ENCODE data around the gene FAM240B. TPM values are rescaled to one million over a fixed set of nuclear protein-coding genes. Genes with fewer than 3 reads are reported as not detected.

Gene FAM240B
- total RNA-seq, 1 experiment from 2014 or later, result not detected

DNA sequence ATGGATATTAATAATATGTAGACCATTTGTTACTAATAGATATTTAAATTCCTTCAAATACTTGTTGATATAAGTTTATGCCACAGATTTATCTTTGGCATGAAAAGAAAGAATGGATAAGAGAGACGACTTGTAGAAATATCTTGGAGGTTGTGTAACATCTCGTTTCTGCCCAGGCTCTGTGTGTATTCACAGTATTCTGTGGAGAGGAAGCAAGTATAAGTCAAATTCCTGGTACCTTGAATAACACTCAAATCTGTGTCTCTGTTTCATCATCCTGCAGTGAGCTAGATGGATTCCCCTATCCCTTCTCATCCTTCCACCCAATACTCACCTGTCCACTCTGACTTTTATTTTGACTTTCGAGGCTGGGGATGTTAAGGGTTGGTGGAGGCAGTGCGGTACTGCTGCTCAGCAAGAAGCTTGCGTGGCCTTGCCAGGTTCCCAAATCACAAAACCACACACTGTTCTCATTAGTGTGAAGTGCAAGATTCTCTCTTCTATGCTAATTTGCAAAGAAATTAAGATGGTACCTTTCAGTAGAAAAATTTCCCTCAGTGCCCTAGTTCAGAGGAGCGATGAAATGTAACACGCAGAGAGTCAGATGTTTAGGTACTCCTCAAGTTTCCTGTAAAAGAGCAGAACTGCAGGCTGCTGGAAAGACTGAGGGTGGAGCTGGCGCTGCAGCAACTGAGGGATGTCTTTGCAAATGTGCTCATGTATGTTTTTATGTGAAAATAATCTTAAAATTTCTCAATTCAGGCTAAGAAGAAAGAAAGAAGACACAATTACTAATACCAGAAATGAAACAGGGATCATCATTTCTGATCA lies 57.0 kb downstream of the FAM240B start:
- Histone ChIP-seq H3K79me2 (ENCODE audit: insufficient read depth, low read length) (no peaks in the 10 kb centered on the region), H3K4me1 (ENCODE audit: insufficient read depth, low read length) (no peaks in the 10 kb centered on the region), H3K14ac (ENCODE audit: insufficient read depth, low read length) (no peak overlapping the region), H4K20me1 (ENCODE audit: control insufficient read depth, insufficient read depth, insufficient read length) (no peaks in the 10 kb centered on the region), H2BK5ac (ENCODE audit: insufficient read length, low read length) (no peak overlapping the region), H3K9ac (ENCODE audit: extremely low read depth, insufficient read length, low read length) (no peak overlapping the region), H4K91ac (ENCODE audit: insufficient read length, low read depth, low read length) (no peak overlapping the region), H3K27ac (ENCODE audit: insufficient read length, low read depth, low read length) (no peak overlapping the region), H2BK20ac (ENCODE audit: low read depth, low read length, poor library complexity, severe bottlenecking) (no peak overlapping the region), H3K9me3 (ENCODE audit: control insufficient read depth, low read depth, low read length) (no peaks in the 10 kb centered on the region), H4K8ac (replicated peaks; ENCODE audit: insufficient read length, low read depth, low read length) (no peak overlapping the region), H3K27me3 (ENCODE audit: insufficient read depth, low read length) (no peaks in the 10 kb centered on the region), H3K79me1 (ENCODE audit: insufficient read depth, low read depth, low read length, poor library complexity, severe bottlenecking) (no peaks in the 10 kb centered on the region), H2BK120ac (ENCODE audit: low read depth, low read length, poor library complexity, severe bottlenecking) (no peak overlapping the region), H2AK5ac (ENCODE audit: insufficient read length, low read length) (no peak overlapping the region), H2AFZ (ENCODE audit: low read length) (no peak overlapping the region), H3K4ac (ENCODE audit: low read depth, low read length) (no peak overlapping the region), H3K56ac (ENCODE audit: insufficient read length, low read depth, low read length) (no peak overlapping the region), H2BK12ac (ENCODE audit: insufficient read length, low read depth, low read length) (no peak overlapping the region), H2BK15ac (ENCODE audit: low read depth, low read length) (no peak overlapping the region), H3K4me2 (ENCODE audit: insufficient read depth, insufficient read length, low read length) (no peak overlapping the region), H3K18ac (ENCODE audit: insufficient read length, low read depth, low read length) (no peak overlapping the region), H3K23me2 (ENCODE audit: insufficient read length, low read depth, low read length, poor library complexity, severe bottlenecking) (no peaks in the 10 kb centered on the region), H3K23ac (ENCODE audit: insufficient read length, low read depth, low read length) (no peak overlapping the region), H4K5ac (ENCODE audit: insufficient read length, low read depth, low read length) (no peak overlapping the region), H3T11ph (ENCODE audit: low read length) (no peak overlapping the region)
- Mint-ChIP-seq H3K4me3 (no peak overlapping the region), H3K27me3 (ENCODE audit: low read depth) (no peaks in the 10 kb centered on the region), H3K36me3 (ENCODE audit: insufficient read depth in 1 of 3, low read depth in 3 of 3) (peaks cover 0 to 5% (median 4%) of the 10 kb centered on the region in 3 experiments; a peak in 3 of 7 replicates), H3K4me1 (peaks cover 5 to 6% of the 10 kb centered on the region in 2 experiments), H3K9me3 (no peaks in the 10 kb centered on the region; a peak in 1 of 5 replicates), H3K27ac (no peak overlapping the region; a peak in 1 of 7 replicates)
- no CpG with 5 or more reads among the region's 8 CpGs for WGBS (ENCODE audit: extremely low coverage, insufficient read length, low lambda C conversion rate)
- TF ChIP-seq, protein P1, sequence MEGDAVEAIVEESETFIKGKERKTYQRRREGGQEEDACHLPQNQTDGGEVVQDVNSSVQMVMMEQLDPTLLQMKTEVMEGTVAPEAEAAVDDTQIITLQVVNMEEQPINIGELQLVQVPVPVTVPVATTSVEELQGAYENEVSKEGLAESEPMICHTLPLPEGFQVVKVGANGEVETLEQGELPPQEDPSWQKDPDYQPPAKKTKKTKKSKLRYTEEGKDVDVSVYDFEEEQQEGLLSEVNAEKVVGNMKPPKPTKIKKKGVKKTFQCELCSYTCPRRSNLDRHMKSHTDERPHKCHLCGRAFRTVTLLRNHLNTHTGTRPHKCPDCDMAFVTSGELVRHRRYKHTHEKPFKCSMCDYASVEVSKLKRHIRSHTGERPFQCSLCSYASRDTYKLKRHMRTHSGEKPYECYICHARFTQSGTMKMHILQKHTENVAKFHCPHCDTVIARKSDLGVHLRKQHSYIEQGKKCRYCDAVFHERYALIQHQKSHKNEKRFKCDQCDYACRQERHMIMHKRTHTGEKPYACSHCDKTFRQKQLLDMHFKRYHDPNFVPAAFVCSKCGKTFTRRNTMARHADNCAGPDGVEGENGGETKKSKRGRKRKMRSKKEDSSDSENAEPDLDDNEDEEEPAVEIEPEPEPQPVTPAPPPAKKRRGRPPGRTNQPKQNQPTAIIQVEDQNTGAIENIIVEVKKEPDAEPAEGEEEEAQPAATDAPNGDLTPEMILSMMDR (conservative IDR thresholded peaks at IDR 0.05), result peak; percentile 68
- DNase-seq, result no peak
